WTC11 (cell line): ENCODE measurements around the gene TRIM10. TPM values are rescaled to one million over a fixed set of nuclear protein-coding genes. Genes with fewer than 3 reads are reported as not detected.

Experiments used
- ATAC-seq: fragments of 200-7000 bp; cut with Tn5 transposase; 2 replicates; pipeline ENCODE4 v1.10.0; 2021; ENCODE audit warnings: mild to moderate bottlenecking, moderate library complexity
- CTCF ChIA-PET: fragments of 300-600 bp; sonication (Branson Sonifier 250); formaldehyde crosslinking; loops from one replicate; lab custom pipeline; 2021; ENCODE audit warnings: antibody characterized with exemption; lab: Charles Lee
- POLR2A ChIA-PET: fragments of 350-600 bp; sonication (Branson Sonifier 250); formaldehyde crosslinking; loops from one replicate; lab custom pipeline; 2021; ENCODE audit warnings: antibody characterized with exemption; lab: Charles Lee
- DNase-seq: peaks from one replicate; pipeline ENCODE4 v3.0.0; 2021; ENCODE audit warnings: low spot score
- H3K27ac Mint-ChIP-seq: 2 replicates; pipeline ENCODE4 v1.8.0; 2021; ENCODE audit warnings: mixed read lengths
- H3K27me3 Mint-ChIP-seq: 2 replicates; pipeline ENCODE4 v1.8.0; 2021; ENCODE audit warnings: low read depth, mild to moderate bottlenecking, moderate library complexity, mixed read lengths
- H3K36me3 Mint-ChIP-seq: 2 replicates; pipeline ENCODE4 v1.8.0; 2021; ENCODE audit warnings: mixed read lengths
- H3K4me1 Mint-ChIP-seq: 2 replicates; pipeline ENCODE4 v1.8.0; 2022; ENCODE audit warnings: mixed read lengths
- H3K4me3 Mint-ChIP-seq: 2 replicates; pipeline ENCODE4 v1.8.0; 2021; ENCODE audit warnings: mild to moderate bottlenecking, moderate library complexity, mixed read lengths
- H3K9me3 Mint-ChIP-seq: 2 replicates; pipeline ENCODE4 v1.8.0; 2021; ENCODE audit warnings: mixed read lengths
- CBFB ChIP-seq: sonication (generic); formaldehyde crosslinking; IDR thresholded peaks from 2 replicates; pipeline ENCODE4 v1.8.1; 2022; ENCODE audit warnings: mild to moderate bottlenecking, low read depth, missing genetic modification reagents
- HMGA2 ChIP-seq: fragments of 250-450 bp; sonication (Bioruptor Pico); IDR thresholded peaks from 2 replicates; pipeline ENCODE4 v1.4.0; 2021; ENCODE audit warnings: mild to moderate bottlenecking, moderate library complexity
- IRF2 ChIP-seq: sonication (generic); formaldehyde crosslinking; IDR thresholded peaks from 2 replicates; pipeline ENCODE4 v1.8.0; 2022; ENCODE audit warnings: low read depth, missing genetic modification reagents, borderline replicate concordance
- NFATC4 ChIP-seq: fragments of 250-450 bp; sonication (Bioruptor Pico); IDR thresholded peaks from 2 replicates; pipeline ENCODE4 v1.9.0; 2021; ENCODE audit warnings: mild to moderate bottlenecking
- OVOL2 ChIP-seq: fragments of 250-450 bp; sonication (Bioruptor Pico); IDR thresholded peaks from 2 replicates; pipeline ENCODE4 v1.9.0; 2021; ENCODE audit warnings: mild to moderate bottlenecking, borderline replicate concordance
- RELA ChIP-seq: sonication (generic); formaldehyde crosslinking; IDR thresholded peaks from 2 replicates; pipeline ENCODE4 v1.8.1; 2022; ENCODE audit warnings: missing genetic modification reagents, mild to moderate bottlenecking, borderline replicate concordance
- TCF7 ChIP-seq: sonication (generic); formaldehyde crosslinking; IDR thresholded peaks from 2 replicates; pipeline ENCODE4 v1.8.0; 2022; ENCODE audit warnings: mild to moderate bottlenecking, low read depth, missing genetic modification reagents, moderate library complexity
- TEAD1 ChIP-seq: sonication (generic); formaldehyde crosslinking; IDR thresholded peaks from 2 replicates; pipeline ENCODE4 v1.8.0; 2022; ENCODE audit warnings: mild to moderate bottlenecking, missing genetic modification reagents
- ZBTB21 ChIP-seq: sonication (generic); formaldehyde crosslinking; IDR thresholded peaks from 2 replicates; pipeline ENCODE4 v1.8.1; 2023; ENCODE audit warnings: mild to moderate bottlenecking, missing genetic modification reagents, borderline replicate concordance
- ZMAT4 ChIP-seq: fragments of 250-450 bp; sonication (Bioruptor Pico); IDR thresholded peaks from 2 replicates; pipeline ENCODE4 v1.9.0; 2021; ENCODE audit warnings: mild to moderate bottlenecking
- ZNF138 ChIP-seq: sonication (generic); formaldehyde crosslinking; conservative IDR thresholded peaks from 2 replicates; pipeline ENCODE4 v1.8.1; 2022; ENCODE audit warnings: mild to moderate bottlenecking, moderate library complexity, missing genetic modification reagents
- ZNF281 ChIP-seq: sonication (generic); formaldehyde crosslinking; IDR thresholded peaks from 2 replicates; pipeline ENCODE4 v1.8.0; 2023; ENCODE audit warnings: mild to moderate bottlenecking, missing genetic modification reagents
- total RNA-seq: library from RNA; stranded (reverse); gene quantifications from 3 replicates; pipeline ENCODE4 v1.2.3, GENCODE V29; 2021
- TF ChIP-seq, protein P1 (sequence below): sonication (generic); formaldehyde crosslinking; IDR thresholded peaks from 2 replicates; pipeline ENCODE4 v1.8.1; 2022; ENCODE audit warnings: mild to moderate bottlenecking, missing genetic modification reagents, moderate library complexity, borderline replicate concordance
- TF ChIP-seq, protein P2 (sequence below): sonication (generic); formaldehyde crosslinking; IDR thresholded peaks from 2 replicates; pipeline ENCODE4 v1.8.1; 2022; ENCODE audit warnings: low read depth, mild to moderate bottlenecking, moderate library complexity, missing genetic modification reagents, borderline replicate concordance
- TF ChIP-seq, protein P3 (sequence below): sonication (generic); formaldehyde crosslinking; IDR thresholded peaks from 2 replicates; pipeline ENCODE4 v1.8.0; 2023; ENCODE audit warnings: missing genetic modification reagents, mild to moderate bottlenecking, borderline replicate concordance
- TF ChIP-seq, protein P4 (sequence below): sonication (generic); formaldehyde crosslinking; IDR thresholded peaks from 2 replicates; pipeline ENCODE4 v1.8.1; 2023; ENCODE audit warnings: mild to moderate bottlenecking, missing genetic modification reagents

TRIM10 gene
- total RNA-seq, 1 experiment from 2014 or later: 0.22 TPM

- no peaks in the 10 kb centered on the region for H3K9me3 Mint-ChIP-seq
- TF ChIP-seq IRF2 (CRISPR knock-in tag) (no peak), NFATC4 (no peak), TEAD1 (no peak), TCF7 (CRISPR knock-in tag) (no peak), ZNF138 (CRISPR knock-in tag) (no peak), ZNF281 (no peak), CBFB (CRISPR knock-in tag) (no peak), ZMAT4 (CRISPR knock-in tag) (no peak), RELA (CRISPR knock-in tag) (no peak), ZBTB21 (CRISPR knock-in tag) (no peak), HMGA2 (CRISPR knock-in tag) (no peak), OVOL2 (CRISPR knock-in tag) (no peak)
- TF ChIP-seq, protein P1, sequence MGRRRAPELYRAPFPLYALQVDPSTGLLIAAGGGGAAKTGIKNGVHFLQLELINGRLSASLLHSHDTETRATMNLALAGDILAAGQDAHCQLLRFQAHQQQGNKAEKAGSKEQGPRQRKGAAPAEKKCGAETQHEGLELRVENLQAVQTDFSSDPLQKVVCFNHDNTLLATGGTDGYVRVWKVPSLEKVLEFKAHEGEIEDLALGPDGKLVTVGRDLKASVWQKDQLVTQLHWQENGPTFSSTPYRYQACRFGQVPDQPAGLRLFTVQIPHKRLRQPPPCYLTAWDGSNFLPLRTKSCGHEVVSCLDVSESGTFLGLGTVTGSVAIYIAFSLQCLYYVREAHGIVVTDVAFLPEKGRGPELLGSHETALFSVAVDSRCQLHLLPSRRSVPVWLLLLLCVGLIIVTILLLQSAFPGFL (CRISPR knock-in tag): no peak
- TF ChIP-seq, protein P2, sequence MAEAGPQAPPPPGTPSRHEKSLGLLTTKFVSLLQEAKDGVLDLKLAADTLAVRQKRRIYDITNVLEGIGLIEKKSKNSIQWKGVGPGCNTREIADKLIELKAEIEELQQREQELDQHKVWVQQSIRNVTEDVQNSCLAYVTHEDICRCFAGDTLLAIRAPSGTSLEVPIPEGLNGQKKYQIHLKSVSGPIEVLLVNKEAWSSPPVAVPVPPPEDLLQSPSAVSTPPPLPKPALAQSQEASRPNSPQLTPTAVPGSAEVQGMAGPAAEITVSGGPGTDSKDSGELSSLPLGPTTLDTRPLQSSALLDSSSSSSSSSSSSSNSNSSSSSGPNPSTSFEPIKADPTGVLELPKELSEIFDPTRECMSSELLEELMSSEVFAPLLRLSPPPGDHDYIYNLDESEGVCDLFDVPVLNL (CRISPR knock-in tag): no peak
- TF ChIP-seq, protein P3, sequence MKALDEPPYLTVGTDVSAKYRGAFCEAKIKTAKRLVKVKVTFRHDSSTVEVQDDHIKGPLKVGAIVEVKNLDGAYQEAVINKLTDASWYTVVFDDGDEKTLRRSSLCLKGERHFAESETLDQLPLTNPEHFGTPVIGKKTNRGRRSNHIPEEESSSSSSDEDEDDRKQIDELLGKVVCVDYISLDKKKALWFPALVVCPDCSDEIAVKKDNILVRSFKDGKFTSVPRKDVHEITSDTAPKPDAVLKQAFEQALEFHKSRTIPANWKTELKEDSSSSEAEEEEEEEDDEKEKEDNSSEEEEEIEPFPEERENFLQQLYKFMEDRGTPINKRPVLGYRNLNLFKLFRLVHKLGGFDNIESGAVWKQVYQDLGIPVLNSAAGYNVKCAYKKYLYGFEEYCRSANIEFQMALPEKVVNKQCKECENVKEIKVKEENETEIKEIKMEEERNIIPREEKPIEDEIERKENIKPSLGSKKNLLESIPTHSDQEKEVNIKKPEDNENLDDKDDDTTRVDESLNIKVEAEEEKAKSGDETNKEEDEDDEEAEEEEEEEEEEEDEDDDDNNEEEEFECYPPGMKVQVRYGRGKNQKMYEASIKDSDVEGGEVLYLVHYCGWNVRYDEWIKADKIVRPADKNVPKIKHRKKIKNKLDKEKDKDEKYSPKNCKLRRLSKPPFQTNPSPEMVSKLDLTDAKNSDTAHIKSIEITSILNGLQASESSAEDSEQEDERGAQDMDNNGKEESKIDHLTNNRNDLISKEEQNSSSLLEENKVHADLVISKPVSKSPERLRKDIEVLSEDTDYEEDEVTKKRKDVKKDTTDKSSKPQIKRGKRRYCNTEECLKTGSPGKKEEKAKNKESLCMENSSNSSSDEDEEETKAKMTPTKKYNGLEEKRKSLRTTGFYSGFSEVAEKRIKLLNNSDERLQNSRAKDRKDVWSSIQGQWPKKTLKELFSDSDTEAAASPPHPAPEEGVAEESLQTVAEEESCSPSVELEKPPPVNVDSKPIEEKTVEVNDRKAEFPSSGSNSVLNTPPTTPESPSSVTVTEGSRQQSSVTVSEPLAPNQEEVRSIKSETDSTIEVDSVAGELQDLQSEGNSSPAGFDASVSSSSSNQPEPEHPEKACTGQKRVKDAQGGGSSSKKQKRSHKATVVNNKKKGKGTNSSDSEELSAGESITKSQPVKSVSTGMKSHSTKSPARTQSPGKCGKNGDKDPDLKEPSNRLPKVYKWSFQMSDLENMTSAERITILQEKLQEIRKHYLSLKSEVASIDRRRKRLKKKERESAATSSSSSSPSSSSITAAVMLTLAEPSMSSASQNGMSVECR (CRISPR knock-in tag): no peak
- TF ChIP-seq, protein P4, sequence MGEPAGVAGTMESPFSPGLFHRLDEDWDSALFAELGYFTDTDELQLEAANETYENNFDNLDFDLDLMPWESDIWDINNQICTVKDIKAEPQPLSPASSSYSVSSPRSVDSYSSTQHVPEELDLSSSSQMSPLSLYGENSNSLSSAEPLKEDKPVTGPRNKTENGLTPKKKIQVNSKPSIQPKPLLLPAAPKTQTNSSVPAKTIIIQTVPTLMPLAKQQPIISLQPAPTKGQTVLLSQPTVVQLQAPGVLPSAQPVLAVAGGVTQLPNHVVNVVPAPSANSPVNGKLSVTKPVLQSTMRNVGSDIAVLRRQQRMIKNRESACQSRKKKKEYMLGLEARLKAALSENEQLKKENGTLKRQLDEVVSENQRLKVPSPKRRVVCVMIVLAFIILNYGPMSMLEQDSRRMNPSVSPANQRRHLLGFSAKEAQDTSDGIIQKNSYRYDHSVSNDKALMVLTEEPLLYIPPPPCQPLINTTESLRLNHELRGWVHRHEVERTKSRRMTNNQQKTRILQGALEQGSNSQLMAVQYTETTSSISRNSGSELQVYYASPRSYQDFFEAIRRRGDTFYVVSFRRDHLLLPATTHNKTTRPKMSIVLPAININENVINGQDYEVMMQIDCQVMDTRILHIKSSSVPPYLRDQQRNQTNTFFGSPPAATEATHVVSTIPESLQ (CRISPR knock-in tag): no peak
- TF ChIP-seq, all 79 proteins: peak for 0
- H3K4me3 Mint-ChIP-seq: no peak overlapping the region
- H3K36me3 Mint-ChIP-seq: no peaks in the 10 kb centered on the region
- DNase-seq (no peak), ATAC-seq (peak; percentile 60)
- no peak overlapping the region for H3K27ac Mint-ChIP-seq
- peaks cover 4% of the 10 kb centered on the region for H3K4me1 Mint-ChIP-seq
- POLR2A ChIA-PET: no interaction called here
- H3K27me3 Mint-ChIP-seq: peaks cover 10% of the 10 kb centered on the region
- CTCF ChIA-PET: interaction anchor here (2.2 kb wide), 1 partner anchor 16 kb away, joined by 9 read pairs; no protein-coding TSS in a partner anchor
Measured at GRCh38 chr6:30147096-30147495, 13.9 kb downstream of the TRIM10 start.
